ENCODE data around the gene VPS13D. TPM values are rescaled to one million over a fixed set of nuclear protein-coding genes. Genes with fewer than 3 reads are reported as not detected.

The VPS13D gene
- total and polyA plus RNA-seq, 2 donors (not counting 3 experiments of a cell fraction or from before 2014, with no cell fraction given) = 13.6 to 48.5 TPM

DNA sequence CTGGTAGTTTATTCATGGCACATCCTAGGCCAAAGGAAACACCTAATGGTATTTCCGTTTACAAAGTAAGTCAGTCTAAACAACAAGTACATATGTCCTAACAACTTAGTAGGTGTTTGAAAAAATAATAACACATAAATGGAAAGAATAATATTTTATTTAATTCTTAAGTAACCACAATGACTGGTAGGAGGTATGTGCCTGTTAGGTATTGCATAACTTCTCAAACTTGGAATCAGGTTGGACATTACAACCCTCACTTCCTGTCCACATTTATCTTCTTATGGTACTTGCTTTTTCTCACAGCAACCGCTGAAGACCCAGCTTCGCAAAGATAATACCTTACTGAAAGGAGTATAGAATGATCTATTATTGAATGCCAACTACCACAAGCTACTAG, 64.2 kb downstream of the VPS13D start:
- DNase-seq (ENCODE audit: low read depth, low spot score) (no peak), FAIRE-seq (no peak)
- Histone ChIP-seq H3K9me3 (replicated peaks; ENCODE audit: control insufficient read depth, insufficient read depth, low read length) (no peaks in the 10 kb centered on the region), H3K4me3 (replicated peaks in 1 of 3; ENCODE audit: insufficient read depth in 1 of 3, low read depth in 1 of 3, low read length in 3 of 3) (no peak overlapping the region), H3K4me1 (ENCODE audit: control insufficient read depth, extremely low read depth, insufficient read depth, low read length) (peaks cover 15% of the 10 kb centered on the region), H3K4me2 (ENCODE audit: insufficient read depth, low read length) (no peak overlapping the region), H2AFZ (ENCODE audit: low read depth, low read length) (no peak overlapping the region), H3K9me1 (replicated peaks; ENCODE audit: control insufficient read depth, extremely low read depth, insufficient read depth, low read length) (no peaks in the 10 kb centered on the region), H3K27ac (ENCODE audit: insufficient read depth, low read depth, low read length) (no peak overlapping the region), H3K27me3 (ENCODE audit: control insufficient read depth in 2 of 2, insufficient read depth in 2 of 2, low read length in 2 of 2) (no peaks in the 10 kb centered on the region), H3K79me2 (ENCODE audit: control insufficient read depth, insufficient read depth, low read length) (peaks cover 2% of the 10 kb centered on the region), H4K20me1 (replicated peaks; ENCODE audit: control insufficient read depth, extremely low read depth, insufficient read depth, low read length) (no peaks in the 10 kb centered on the region), H3K9ac (replicated peaks; ENCODE audit: extremely low read depth, insufficient read depth, low read length) (no peak overlapping the region), H3K36me3 (ENCODE audit: control insufficient read depth in 2 of 2, extremely low read depth in 1 of 2, insufficient read depth in 2 of 2, low read length in 2 of 2) (peaks cover 0 to 2% of the 10 kb centered on the region in 2 experiments)
- BruUV-seq (replicated peaks) = no TSS peak
- TF ChIP-seq JUN (IDR thresholded peaks at IDR 0.05; ENCODE audit: borderline replicate concordance, insufficient read depth, insufficient read length, low read depth) = no peak
- no peak for TF ChIP-seq EZH2 (IDR thresholded peaks at IDR 0.05; ENCODE audit: borderline replicate concordance, low read depth, low read length, severe bottlenecking)
- TF ChIP-seq GATA2 (IDR thresholded peaks at IDR 0.05; ENCODE audit: insufficient read depth, insufficient read length, low read depth, low read length) = no peak
- TF ChIP-seq MYC (IDR thresholded peaks at IDR 0.05; ENCODE audit: low read depth, low read length) = no peak
- TF ChIP-seq, protein P1, sequence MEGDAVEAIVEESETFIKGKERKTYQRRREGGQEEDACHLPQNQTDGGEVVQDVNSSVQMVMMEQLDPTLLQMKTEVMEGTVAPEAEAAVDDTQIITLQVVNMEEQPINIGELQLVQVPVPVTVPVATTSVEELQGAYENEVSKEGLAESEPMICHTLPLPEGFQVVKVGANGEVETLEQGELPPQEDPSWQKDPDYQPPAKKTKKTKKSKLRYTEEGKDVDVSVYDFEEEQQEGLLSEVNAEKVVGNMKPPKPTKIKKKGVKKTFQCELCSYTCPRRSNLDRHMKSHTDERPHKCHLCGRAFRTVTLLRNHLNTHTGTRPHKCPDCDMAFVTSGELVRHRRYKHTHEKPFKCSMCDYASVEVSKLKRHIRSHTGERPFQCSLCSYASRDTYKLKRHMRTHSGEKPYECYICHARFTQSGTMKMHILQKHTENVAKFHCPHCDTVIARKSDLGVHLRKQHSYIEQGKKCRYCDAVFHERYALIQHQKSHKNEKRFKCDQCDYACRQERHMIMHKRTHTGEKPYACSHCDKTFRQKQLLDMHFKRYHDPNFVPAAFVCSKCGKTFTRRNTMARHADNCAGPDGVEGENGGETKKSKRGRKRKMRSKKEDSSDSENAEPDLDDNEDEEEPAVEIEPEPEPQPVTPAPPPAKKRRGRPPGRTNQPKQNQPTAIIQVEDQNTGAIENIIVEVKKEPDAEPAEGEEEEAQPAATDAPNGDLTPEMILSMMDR (IDR thresholded peaks at IDR 0.05; ENCODE audit: extremely low read depth in 1 of 2, insufficient read depth in 1 of 2, low read depth in 1 of 2, low read length in 2 of 2) = no peak
- no peak for TF ChIP-seq POLR2A (IDR thresholded peaks at IDR 0.05; ENCODE audit: low read depth, low read length)
- intact Hi-C loops (cut with micrococcal nuclease) (no loop called here), dilution Hi-C loops (cut with MboI; ENCODE audit: extremely low pct_ligation_motif_present, low sequenced_read_pairs) (no loop called here)
- CTCF ChIA-PET = interaction anchor here (0.6 to 1.9 kb wide), 2 partner anchors 18 to 170 kb away, joined by 3 to 6 read pairs; no protein-coding TSS in a partner anchor
- POLR2A ChIA-PET = no interaction called here

DNA sequence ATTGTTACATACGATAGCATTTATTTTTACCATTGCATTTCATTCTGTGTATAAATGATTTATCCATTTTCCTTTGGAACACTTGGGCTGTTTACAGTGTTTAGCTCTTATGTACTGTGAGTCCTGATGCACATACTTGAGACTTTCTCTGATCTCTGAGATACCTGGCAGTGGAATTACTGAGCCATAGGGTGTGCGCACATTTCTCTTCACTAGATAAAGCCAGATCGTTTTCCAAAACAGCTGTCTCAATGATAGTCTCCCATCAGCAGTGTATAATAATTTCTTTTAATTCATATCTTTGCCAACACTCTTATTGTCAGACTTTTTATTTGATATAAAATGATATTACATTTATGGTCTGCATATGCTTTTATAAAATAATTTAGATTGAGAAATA, 66.2 kb downstream of the VPS13D start:
- intact Hi-C loops (cut with micrococcal nuclease) = no loop called here
- no peak for FAIRE-seq
- Histone ChIP-seq H3K9me3 (replicated peaks; ENCODE audit: control insufficient read depth, insufficient read depth, low read length) (no peaks in the 10 kb centered on the region), H4K20me1 (replicated peaks; ENCODE audit: control insufficient read depth, extremely low read depth, insufficient read depth, low read length) (no peaks in the 10 kb centered on the region), H3K36me3 (ENCODE audit: control insufficient read depth in 2 of 2, extremely low read depth in 1 of 2, insufficient read depth in 2 of 2, low read length in 2 of 2) (peaks cover 2 to 3% of the 10 kb centered on the region in 2 experiments), H3K9me1 (replicated peaks; ENCODE audit: control insufficient read depth, extremely low read depth, insufficient read depth, low read length) (no peaks in the 10 kb centered on the region), H3K4me1 (ENCODE audit: control insufficient read depth, extremely low read depth, insufficient read depth, low read length) (peaks cover 16% of the 10 kb centered on the region), H3K4me3 (replicated peaks in 1 of 3; ENCODE audit: insufficient read depth in 1 of 3, low read depth in 1 of 3, low read length in 3 of 3) (no peak overlapping the region), H3K79me2 (ENCODE audit: control insufficient read depth, insufficient read depth, low read length) (no peaks in the 10 kb centered on the region), H2AFZ (ENCODE audit: low read depth, low read length) (no peak overlapping the region), H3K27ac (ENCODE audit: insufficient read depth, low read depth, low read length) (peak overlapping the region; percentile 33), H3K27me3 (ENCODE audit: control insufficient read depth in 2 of 2, insufficient read depth in 2 of 2, low read length in 2 of 2) (no peaks in the 10 kb centered on the region), H3K9ac (replicated peaks; ENCODE audit: extremely low read depth, insufficient read depth, low read length) (peak overlapping the region; percentile 37), H3K4me2 (ENCODE audit: insufficient read depth, low read length) (peak overlapping the region; percentile 76)
- ChIA-PET CTCF (interaction anchor here (0.7 to 1.9 kb wide), 6 partner anchors 9 to 363 kb away, joined by 3 to 9 read pairs (median 6); no protein-coding TSS in a partner anchor), POLR2A (no interaction called here)
- BruUV-seq (replicated peaks) = no TSS peak
- DNase-seq (ENCODE audit: low read depth, low spot score) = no peak
- TF ChIP-seq POLR2AphosphoS5 (IDR thresholded peaks at IDR 0.05; ENCODE audit: insufficient read depth, low read depth, low read length) (no peak), FOS (IDR thresholded peaks at IDR 0.05; ENCODE audit: borderline replicate concordance, insufficient read depth, low read length) (no peak), MYC (IDR thresholded peaks at IDR 0.05; ENCODE audit: low read depth, low read length) (no peak), POLR2A (IDR thresholded peaks at IDR 0.05; ENCODE audit: low read depth, low read length) (no peak), GATA2 (IDR thresholded peaks at IDR 0.05; ENCODE audit: insufficient read depth, insufficient read length, low read depth, low read length) (no peak), EZH2 (IDR thresholded peaks at IDR 0.05; ENCODE audit: borderline replicate concordance, low read depth, low read length, severe bottlenecking) (no peak), JUN (IDR thresholded peaks at IDR 0.05; ENCODE audit: borderline replicate concordance, insufficient read depth, insufficient read length, low read depth) (no peak)
- TF ChIP-seq, protein P2, sequence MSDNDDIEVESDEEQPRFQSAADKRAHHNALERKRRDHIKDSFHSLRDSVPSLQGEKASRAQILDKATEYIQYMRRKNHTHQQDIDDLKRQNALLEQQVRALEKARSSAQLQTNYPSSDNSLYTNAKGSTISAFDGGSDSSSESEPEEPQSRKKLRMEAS (IDR thresholded peaks at IDR 0.05; ENCODE audit: insufficient read depth, insufficient read length) = no peak
- TF ChIP-seq, protein P1 (IDR thresholded peaks at IDR 0.05; ENCODE audit: extremely low read depth in 1 of 2, insufficient read depth in 1 of 2, low read depth in 1 of 2, low read length in 2 of 2) = no peak
- dilution Hi-C loops (cut with MboI; ENCODE audit: extremely low pct_ligation_motif_present, low sequenced_read_pairs) = no loop called here

Measured in endothelial cell of umbilical vein (primary cell).